ENCODE data around the gene ELK1. TPM values are rescaled to one million over a fixed set of nuclear protein-coding genes. Genes with fewer than 3 reads are reported as not detected.

The ELK1 gene, protein sequence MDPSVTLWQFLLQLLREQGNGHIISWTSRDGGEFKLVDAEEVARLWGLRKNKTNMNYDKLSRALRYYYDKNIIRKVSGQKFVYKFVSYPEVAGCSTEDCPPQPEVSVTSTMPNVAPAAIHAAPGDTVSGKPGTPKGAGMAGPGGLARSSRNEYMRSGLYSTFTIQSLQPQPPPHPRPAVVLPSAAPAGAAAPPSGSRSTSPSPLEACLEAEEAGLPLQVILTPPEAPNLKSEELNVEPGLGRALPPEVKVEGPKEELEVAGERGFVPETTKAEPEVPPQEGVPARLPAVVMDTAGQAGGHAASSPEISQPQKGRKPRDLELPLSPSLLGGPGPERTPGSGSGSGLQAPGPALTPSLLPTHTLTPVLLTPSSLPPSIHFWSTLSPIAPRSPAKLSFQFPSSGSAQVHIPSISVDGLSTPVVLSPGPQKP
- 0.45 and 1.8 TPM in 2 replicates for polyA plus RNA-seq

GRCh38 chrX:47650164-47651042 is at the start of gene ELK1:
Gene ELK1 (minus strand): TSS chrX:47650563. CDS start chrX:47641441, 9,122 bp downstream.

GRCh38 chrX:47658684-47659420 is 8.5 kb upstream of the ELK1 start, which contains the start of gene UXT:
Gene UXT (minus strand): TSS chrX:47659180. CDS start chrX:47658927, 253 bp downstream.

GRCh38 chrX:47629419-47630200 is 20.8 kb downstream of the ELK1 start, which contains the start of gene CFP:
Gene CFP (minus strand): TSS chrX:47629930. CDS start chrX:47629844, 86 bp downstream.

GRCh38 chrX:47619486-47620302 is 30.7 kb downstream of the ELK1 start, which contains the start of gene SYN1:
Gene SYN1 (minus strand): TSS chrX:47619857. CDS start chrX:47619728, 129 bp downstream.

Other genes starting within 250 kb of the ELK1 start
- 6.1 and 7.5 TPM in 2 replicates for gene ZNF41, start 167.3 kb downstream of the ELK1 start, polyA plus RNA-seq
- gene ARAF, start 89.4 kb downstream of the ELK1 start, polyA plus RNA-seq, result 7.0 and 9.1 TPM in 2 replicates
- 16.8 and 34.9 TPM in 2 replicates for gene TIMP1, start 68.1 kb downstream of the ELK1 start, polyA plus RNA-seq
- 22.0 and 79.5 TPM in 2 replicates for gene SYN1, start 30.7 kb downstream of the ELK1 start, polyA plus RNA-seq
- gene CFP, start 20.6 kb downstream of the ELK1 start, polyA plus RNA-seq, result 1.9 TPM in 1 of 2 replicates, not detected in the other
- gene UXT, start 8.6 kb upstream of the ELK1 start, polyA plus RNA-seq, result 93.0 and 107 TPM in 2 replicates
- gene ZNF81, start 186.3 kb upstream of the ELK1 start, polyA plus RNA-seq, result 0.20 and 1.6 TPM in 2 replicates

All from Purkinje cell (primary cell).